Adrenal gland (tissue), 12 donors: ENCODE data around the gene WSB1. TPM values are rescaled to one million over a fixed set of nuclear protein-coding genes. Genes with fewer than 3 reads are reported as not detected.
A peak's percentile ranks its signal among the peaks of the same experiment; 100 is the strongest.

ENCODE experiments used
- DNase-seq, 7 donors: peaks; one replicate each; pipeline ENCODE4 v3.0.0-alpha.2; 2019 to 2020
- H3K27ac ChIP-seq, 5 donors: fragments of 200-600 bp; sonication (generic) in 4 of 5; 1 replicate in 3 of 5; 2 replicates in 2 of 5; pipeline versions ENCODE4 v1.5.1 to v1.8.0; 2016 to 2020; ENCODE audit warnings: mild to moderate bottlenecking in 1 of 5
- H3K27me3 ChIP-seq: fragments of 200-600 bp; 2 replicates; pipeline ENCODE4 v1.8.0; 2021
- H3K36me3 ChIP-seq, 2 donors: fragments of 200-600 bp; replicated peaks in 1 of 2; 1 replicate in 1 of 2; 2 replicates in 1 of 2; pipeline versions ENCODE4 v1.5.1 to v1.8.0; 2018 to 2022
- H3K4me1 ChIP-seq, 2 donors: fragments of 200-600 bp; replicated peaks in 1 of 2; 1 replicate in 1 of 2; 2 replicates in 1 of 2; pipeline versions ENCODE4 v1.5.1 to v1.8.0; 2018 to 2021
- H3K4me3 ChIP-seq, 4 donors: fragments of 200-600 bp; sonication (generic) in 3 of 4; one replicate each; pipeline ENCODE4 v1.5.1; 2016 to 2018
- H3K9me3 ChIP-seq, 3 donors: fragments of 200-600 bp; sonication (generic) in 1 of 3; replicated peaks in 1 of 3; 1 replicate in 2 of 3; 2 replicates in 1 of 3; pipeline versions ENCODE4 v1.5.1 to v1.8.0; 2016 to 2021
- CTCF ChIP-seq, 6 experiments: fragments of 450-650 bp in 4 of 6; fragments of 200-600 bp in 2 of 6; sonication (generic) in 1 of 6; IDR thresholded peaks; 1 replicate in 5 of 6; 2 replicates in 1 of 6; pipeline versions ENCODE4 v1.5.1 to v1.8.0; 2016 to 2021; ENCODE audit warnings: antibody characterized with exemption in 6 of 6, mild to moderate bottlenecking in 2 of 6, moderate library complexity in 1 of 6
- POLR2A ChIP-seq, 2 donors: fragments of 450-650 bp; IDR thresholded peaks; one replicate each; pipeline ENCODE4 v1.6.1; 2017; ENCODE audit warnings: antibody characterized with exemption in 2 of 2, mild to moderate bottlenecking in 2 of 2, moderate library complexity in 1 of 2
- WGBS, 4 donors: extraction: QIAGEN DNeasy Blood & Tissue Kit in 2 of 4; methylation state at CpG; one replicate each; pipeline versions ENCODE4 v1.1.5 to v1.1.7; 2013 to 2017; 5-methylcytosine and 5-hydroxymethylcytosine counted together
- intact Hi-C, 2 donors: fragments of 100-400 bp; cut with DNase I; formaldehyde crosslinking; loops; one replicate each; pipeline versions ENCODE4 v1.14.1 to v1.15.0; 2022 to 2023
- polyA plus RNA-seq, 3 donors: library from polyadenylated mRNA; stranded (reverse); fragments of 200-250 nt in 2 of 3; fragments of 350-450 nt in 1 of 3; fragmentation: Illumina TruSeq in 1 of 3; extraction: RNeasy Lipid Tissue Mini Kit (QIAGEN cat#74804) in 1 of 3; gene quantifications; one replicate each; pipeline ENCODE4 v1.2.3, GENCODE V29; 2013 to 2014
- total RNA-seq, 9 donors: library from RNA; depleted of rRNA in 4 of 9; stranded (reverse); fragments of >200 nt in 4 of 9; fragments of 120-200 nt in 1 of 9; fragmentation: NEBNext Ultra II Directional in 1 of 9; extraction: Animal tissue kit (Norgen Biotek cat#: 25700) in 1 of 9; gene quantifications; one replicate each; pipeline versions ENCODE4 v1.1.0 to v1.2.4, GENCODE V29; 2013 to 2023
- donor health status: healthy with polysubstance abuse.
- donor health status: Bipolar disorder and iron deficiency.
- donor health status: DM: yes; HTN: yes; CAD: no.
- donor health status: DM: no; HTN: no; CAD: no.
- donor health status: DM: no; HTN: no; CAD: no.
- donor health status: DM: yes; HTN: yes; CAD: no.

Gene WSB1
- total and polyA plus RNA-seq, 12 donors = 27.5 to 170 (median 82.4) TPM

- intact Hi-C loops = loop anchor here in 1 of 2 donors (5.0 kb wide), 1 partner anchor 33 kb away; no protein-coding TSS in a partner anchor
- H3K9me3 ChIP-seq = no peaks in the 10 kb centered on the region
- TF ChIP-seq CTCF (IDR thresholded peaks at IDR 0.05) (no peak), POLR2A (IDR thresholded peaks at IDR 0.05) (no peak)
- H3K4me1 ChIP-seq = peaks cover 9 to 72% of the 10 kb centered on the region in 2 donors
- peak in 1 of 7 donors; percentile 15 for DNase-seq
- H3K36me3 ChIP-seq = peaks cover 0 to under 1% of the 10 kb centered on the region in 2 donors
- no peak overlapping the region for H3K4me3 ChIP-seq
- 47 to 62% (median 57%) methylated on average over 4 to 5 of the region's 5 CpGs for WGBS, 4 donors
- H3K27ac ChIP-seq = peak overlapping the region in 2 of 5 donors; percentile 3 to 12
- H3K27me3 ChIP-seq = no peaks in the 10 kb centered on the region
These were observed 5.6 kb downstream of the WSB1 start for GRCh38 chr17:27299384-27300049.

- intact Hi-C loops = no loop called here
- no peak overlapping the region for H3K27ac ChIP-seq
- DNase-seq = no peak
- peaks cover 0 to 38% of the 10 kb centered on the region in 2 donors for H3K36me3 ChIP-seq
- TF ChIP-seq CTCF (IDR thresholded peaks at IDR 0.05) = no peak
- TF ChIP-seq POLR2A (IDR thresholded peaks at IDR 0.05) = no peak
- no peaks in the 10 kb centered on the region for H3K9me3 ChIP-seq
- no peak overlapping the region for H3K4me3 ChIP-seq
- WGBS, 4 donors = 62 to 77% (median 70%) methylated on average over 2 of the region's 2 CpGs
- H3K4me1 ChIP-seq = peaks cover 0 to 43% of the 10 kb centered on the region in 2 donors
- H3K27me3 ChIP-seq = no peaks in the 10 kb centered on the region
These were observed 9.8 kb downstream of the WSB1 start for GRCh38 chr17:27303734-27304133.

GRCh38 chr17:27306276-27306835 is 12.4 kb downstream of the WSB1 start:
- H3K4me3 ChIP-seq = no peak overlapping the region
- intact Hi-C loops = no loop called here
- peaks cover 0 to 17% of the 10 kb centered on the region in 2 donors for H3K4me1 ChIP-seq
- WGBS, 4 donors = 90 to 96% (median 93%) methylated on average over 7 of the region's 7 CpGs
- H3K36me3 ChIP-seq = peaks cover 0 to 64% of the 10 kb centered on the region in 2 donors
- no peaks in the 10 kb centered on the region for H3K27me3 ChIP-seq
- no peak overlapping the region for H3K27ac ChIP-seq
- H3K9me3 ChIP-seq = no peaks in the 10 kb centered on the region
- TF ChIP-seq CTCF (IDR thresholded peaks at IDR 0.05) (no peak), POLR2A (IDR thresholded peaks at IDR 0.05) (no peak)
- DNase-seq = no peak

- Histone ChIP-seq H3K27me3 (no peaks in the 10 kb centered on the region), H3K36me3 (peaks cover 0 to 95% of the 10 kb centered on the region in 2 donors), H3K27ac (no peak overlapping the region), H3K4me1 (peaks cover 0 to 8% of the 10 kb centered on the region in 2 donors), H3K4me3 (no peak overlapping the region), H3K9me3 (no peaks in the 10 kb centered on the region)
- 93 to 98% (median 96%) methylated on average over 4 of the region's 4 CpGs for WGBS, 4 donors
- no peak for DNase-seq
- TF ChIP-seq CTCF (IDR thresholded peaks at IDR 0.05) (no peak), POLR2A (IDR thresholded peaks at IDR 0.05) (no peak)
- intact Hi-C loops = no loop called here
These were observed 16.7 kb downstream of the WSB1 start for GRCh38 chr17:27310565-27311110.
